NCI-H187 treated with DMSO at 0.1 percent for 48 hours (cell line): ENCODE data around the gene LMCD1.

Source experiments
- DNase-seq: peaks from one replicate; lab custom pipeline; 2025; lab: John Stamatoyannopoulos, UW

LMCD1 gene

GRCh38 chr3:8484409-8485140, 17.0 kb upstream of the LMCD1 start:
- DNase-seq = no peak

- DNase-seq = no peak
Observed at GRCh38 chr3:8485141-8485870, 16.3 kb upstream of the LMCD1 start.

- DNase-seq = no peak
Observed at GRCh38 chr3:8485943-8486342, 15.7 kb upstream of the LMCD1 start.

- DNase-seq = no peak
Observed at GRCh38 chr3:8486434-8486833, 15.2 kb upstream of the LMCD1 start.

GRCh38 chr3:8486936-8487335, 14.7 kb upstream of the LMCD1 start:
- no peak for DNase-seq

- DNase-seq = no peak
Observed at GRCh38 chr3:8488411-8488810, 13.2 kb upstream of the LMCD1 start.

- no peak for DNase-seq
Observed at GRCh38 chr3:8488877-8489276, 12.7 kb upstream of the LMCD1 start.

GRCh38 chr3:8489278-8489792, 12.3 kb upstream of the LMCD1 start:
- no peak for DNase-seq

GRCh38 chr3:8490079-8490552, 11.5 kb upstream of the LMCD1 start:
- DNase-seq = no peak

GRCh38 chr3:8491271-8492144, 10.1 kb upstream of the LMCD1 start:
- no peak for DNase-seq

GRCh38 chr3:8492744-8493511, 8.7 kb upstream of the LMCD1 start:
- no peak for DNase-seq

GRCh38 chr3:8493744-8494143, 7.9 kb upstream of the LMCD1 start:
- no peak for DNase-seq

- no peak for DNase-seq
Observed at GRCh38 chr3:8494327-8494726, 7.3 kb upstream of the LMCD1 start.

- DNase-seq = no peak
Observed at GRCh38 chr3:8497582-8497981, 4.0 kb upstream of the LMCD1 start.

GRCh38 chr3:8499181-8499611, 2.4 kb upstream of the LMCD1 start:
- no peak for DNase-seq

GRCh38 chr3:8500319-8500988, 1.2 kb upstream of the LMCD1 start:
- DNase-seq = no peak

- DNase-seq = no peak
Observed at GRCh38 chr3:8500989-8501370, 643 bp upstream of the LMCD1 start.

GRCh38 chr3:8503461-8503860, 1.8 kb downstream of the LMCD1 start:
- no peak for DNase-seq

GRCh38 chr3:8503871-8504610, 2.4 kb downstream of the LMCD1 start:
- DNase-seq = no peak

GRCh38 chr3:8504611-8504973, 3.0 kb downstream of the LMCD1 start:
- DNase-seq = no peak
